Stimulated activated naive CD4-positive, alpha-beta T cell (primary cell): Measurements from ENCODE around the gene KDM5A.
A peak's percentile ranks its signal among the peaks of the same experiment; 100 is the strongest.
"Not testable (repeated sequence)": the region's sequence is repeated elsewhere in the genome, so short reads cannot be mapped to it uniquely, and the experiment has no call there.

Experiments
- DNase-seq, 6 experiments: peaks; one replicate each; lab custom pipeline; 2025; lab: John Stamatoyannopoulos, UW

Gene KDM5A

GRCh38 chr12:332581-333205 is 56.4 kb downstream of the KDM5A start:
- DNase-seq = no peak

GRCh38 chr12:331287-331686 is 57.8 kb downstream of the KDM5A start:
- DNase-seq = no peak

- DNase-seq = no peak
Measured at GRCh38 chr12:325906-326305, 63.2 kb downstream of the KDM5A start.

GRCh38 chr12:323507-323906 is 65.6 kb downstream of the KDM5A start:
- no peak for DNase-seq

GRCh38 chr12:321606-322326 is 67.4 kb downstream of the KDM5A start:
- no peak for DNase-seq

- no peak for DNase-seq
Measured at GRCh38 chr12:318759-319515, 70.2 kb downstream of the KDM5A start.

- no peak for DNase-seq
Measured at GRCh38 chr12:308511-308910, 80.6 kb downstream of the KDM5A start.

- DNase-seq = no peak
Measured at GRCh38 chr12:307406-307805, 81.7 kb downstream of the KDM5A start.

GRCh38 chr12:304805-305204 is 84.3 kb downstream of the KDM5A start:
- no peak for DNase-seq

GRCh38 chr12:302766-303165 is 86.4 kb downstream of the KDM5A start:
- DNase-seq = peak in 1 of 6 experiments; percentile 8

GRCh38 chr12:300166-300565 is 89.0 kb downstream of the KDM5A start:
- DNase-seq = not testable (repeated sequence)

- not testable (repeated sequence) for DNase-seq
Measured at GRCh38 chr12:299511-299910, 89.6 kb downstream of the KDM5A start.

GRCh38 chr12:298059-298458 is 91.1 kb downstream of the KDM5A start:
- DNase-seq = not testable (repeated sequence)

- DNase-seq = no peak
Measured at GRCh38 chr12:295132-295531, 94.0 kb downstream of the KDM5A start.

GRCh38 chr12:293199-293598 is 95.9 kb downstream of the KDM5A start:
- no peak for DNase-seq

GRCh38 chr12:292186-292585 is 96.9 kb downstream of the KDM5A start:
- no peak for DNase-seq

GRCh38 chr12:291153-291723 is 97.9 kb downstream of the KDM5A start:
- no peak for DNase-seq

- DNase-seq = no peak
Measured at GRCh38 chr12:288687-289086, 100.4 kb downstream of the KDM5A start.

GRCh38 chr12:286531-287300 is 102.4 kb downstream of the KDM5A start:
- no peak for DNase-seq

GRCh38 chr12:278046-278445 is 111.1 kb downstream of the KDM5A start:
- DNase-seq = no peak

GRCh38 chr12:275812-276211 is 113.3 kb downstream of the KDM5A start:
- no peak for DNase-seq

GRCh38 chr12:273382-273781 is 115.7 kb downstream of the KDM5A start:
- no peak for DNase-seq
